ENCODE measurements around the gene GPN1. TPM values are rescaled to one million over a fixed set of nuclear protein-coding genes. Genes with fewer than 3 reads are reported as not detected.

The GPN1 gene
- total RNA-seq, 1 donor from 2014 or later: 13.1 TPM

GRCh38 chr2:27634291-27634690, 5.4 kb downstream of the GPN1 start:
- Histone ChIP-seq H3K4me1 (peaks cover 0 to 5% of the 10 kb centered on the region in 2 donors), H3K4me3 (no peak overlapping the region), H3K36me3 (peaks cover 43 to 74% of the 10 kb centered on the region in 2 donors), H3K27me3 (no peaks in the 10 kb centered on the region), H3K27ac (no peak overlapping the region), H3K9me3 (no peaks in the 10 kb centered on the region)
- no peak for TF ChIP-seq CTCF (IDR thresholded peaks at IDR 0.05)
- DNase-seq (ENCODE audit: low spot score in 2 of 2): no peak
- intact Hi-C loops (cut with DNase I): no loop called here

GRCh38 chr2:27636766-27637165, 7.9 kb downstream of the GPN1 start:
- H3K27ac ChIP-seq: no peak overlapping the region
- no peak for TF ChIP-seq CTCF (IDR thresholded peaks at IDR 0.05)
- no peaks in the 10 kb centered on the region for H3K27me3 ChIP-seq
- H3K9me3 ChIP-seq: no peaks in the 10 kb centered on the region
- intact Hi-C loops (cut with DNase I): no loop called here
- H3K4me1 ChIP-seq: no peaks in the 10 kb centered on the region
- DNase-seq (ENCODE audit: low spot score in 2 of 2): no peak
- peaks cover 65 to 87% of the 10 kb centered on the region in 2 donors for H3K36me3 ChIP-seq
- no peak overlapping the region for H3K4me3 ChIP-seq

- intact Hi-C loops (cut with DNase I): no loop called here
- Histone ChIP-seq H3K4me1 (no peaks in the 10 kb centered on the region), H3K4me3 (no peak overlapping the region), H3K36me3 (peaks cover 61 to 87% of the 10 kb centered on the region in 2 donors), H3K27me3 (no peaks in the 10 kb centered on the region), H3K27ac (no peak overlapping the region), H3K9me3 (no peaks in the 10 kb centered on the region)
- TF ChIP-seq CTCF (IDR thresholded peaks at IDR 0.05): no peak
- DNase-seq (ENCODE audit: low spot score in 2 of 2): no peak
Observed at GRCh38 chr2:27638037-27638637, 9.3 kb downstream of the GPN1 start.

GRCh38 chr2:27638709-27639108, 9.9 kb downstream of the GPN1 start:
- H3K36me3 ChIP-seq: peaks cover 55 to 87% of the 10 kb centered on the region in 2 donors
- no peak for TF ChIP-seq CTCF (IDR thresholded peaks at IDR 0.05)
- no peak for DNase-seq (ENCODE audit: low spot score in 2 of 2)
- H3K4me3 ChIP-seq: no peak overlapping the region
- H3K4me1 ChIP-seq: no peaks in the 10 kb centered on the region
- no peaks in the 10 kb centered on the region for H3K9me3 ChIP-seq
- H3K27me3 ChIP-seq: no peaks in the 10 kb centered on the region
- H3K27ac ChIP-seq: no peak overlapping the region
- intact Hi-C loops (cut with DNase I): no loop called here

GRCh38 chr2:27640722-27641245, 11.9 kb downstream of the GPN1 start:
- H3K9me3 ChIP-seq: no peaks in the 10 kb centered on the region
- intact Hi-C loops (cut with DNase I): no loop called here
- no peaks in the 10 kb centered on the region for H3K4me1 ChIP-seq
- no peaks in the 10 kb centered on the region for H3K27me3 ChIP-seq
- H3K36me3 ChIP-seq: peaks cover 46 to 82% of the 10 kb centered on the region in 2 donors
- TF ChIP-seq CTCF (IDR thresholded peaks at IDR 0.05): no peak
- H3K4me3 ChIP-seq: no peak overlapping the region
- H3K27ac ChIP-seq: no peak overlapping the region
- DNase-seq (ENCODE audit: low spot score in 2 of 2): no peak
